GM23248 (cell line): Measurements from ENCODE around the gene PLEKHA6. TPM values are rescaled to one million over a fixed set of nuclear protein-coding genes. Genes with fewer than 3 reads are reported as not detected.

Experiments used
- DNase-seq: peaks from one replicate; pipeline ENCODE4 v3.0.0-alpha.2; 2015
- H2AFZ ChIP-seq: fragments of 200-600 bp; sonication (generic); 2 replicates; pipeline ENCODE4 v1.6.1; 2016; ENCODE audit warnings: antibody characterized with exemption
- H3F3A ChIP-seq: fragments of 200-600 bp; sonication (generic); 2 replicates; pipeline ENCODE4 v1.6.1; 2016; ENCODE audit warnings: mild to moderate bottlenecking, antibody characterized with exemption, mixed run types; ENCODE audit not compliant: insufficient read depth
- H3K27ac ChIP-seq: fragments of 200-600 bp; sonication (generic); 2 replicates; pipeline ENCODE4 v1.5.1; 2016; ENCODE audit warnings: mild to moderate bottlenecking
- H3K27me3 ChIP-seq: fragments of 200-600 bp; sonication (generic); replicated peaks from 2 replicates; pipeline ENCODE4 v1.6.1; 2016; ENCODE audit warnings: mild to moderate bottlenecking; ENCODE audit not compliant: insufficient read depth
- H3K36me3 ChIP-seq: fragments of 200-600 bp; sonication (generic); 2 replicates; pipeline ENCODE4 v1.6.1; 2016; ENCODE audit warnings: low read depth, mild to moderate bottlenecking
- H3K4me1 ChIP-seq: fragments of 200-600 bp; sonication (generic); 2 replicates; pipeline ENCODE4 v1.6.1; 2016; ENCODE audit warnings: mild to moderate bottlenecking; ENCODE audit not compliant: insufficient read depth
- H3K4me2 ChIP-seq: fragments of 200-600 bp; sonication (generic); one replicate; pipeline ENCODE4 v1.6.1; 2016; ENCODE audit warnings: mild to moderate bottlenecking; ENCODE audit not compliant: unreplicated experiment
- H3K4me3 ChIP-seq: fragments of 200-600 bp; sonication (generic); 2 replicates; pipeline ENCODE4 v1.5.1; 2016; ENCODE audit warnings: mild to moderate bottlenecking
- H3K79me2 ChIP-seq: fragments of 200-600 bp; sonication (generic); 2 replicates; pipeline ENCODE4 v1.6.1; 2016; ENCODE audit warnings: mild to moderate bottlenecking; ENCODE audit not compliant: insufficient read depth
- H3K9ac ChIP-seq: fragments of 200-600 bp; sonication (generic); 2 replicates; pipeline ENCODE4 v1.6.1; 2016; ENCODE audit warnings: mild to moderate bottlenecking
- H3K9me2 ChIP-seq: fragments of 200-600 bp; sonication (generic); 2 replicates; pipeline ENCODE4 v1.6.1; 2016; ENCODE audit warnings: mixed run types, mild to moderate bottlenecking, moderate library complexity; ENCODE audit not compliant: insufficient read depth
- H3K9me3 ChIP-seq: fragments of 200-600 bp; sonication (generic); one replicate; pipeline ENCODE4 v1.6.1; 2017; ENCODE audit warnings: low read depth
- H4K20me1 ChIP-seq: fragments of 200-600 bp; sonication (generic); 2 replicates; pipeline ENCODE4 v1.6.0; 2016; ENCODE audit not compliant: insufficient read depth
- EZH2 ChIP-seq: fragments of 200-600 bp; sonication (generic); IDR thresholded peaks from 2 replicates; pipeline ENCODE4 v1.6.1; 2018; ENCODE audit warnings: antibody characterized with exemption, mild to moderate bottlenecking; ENCODE audit not compliant: insufficient read depth, poor library complexity, severe bottlenecking
- EZH2phosphoT487 ChIP-seq: fragments of 200-600 bp; sonication (generic); IDR thresholded peaks from 2 replicates; pipeline ENCODE4 v1.6.1; 2018; ENCODE audit warnings: antibody characterized with exemption, moderate library complexity, mild to moderate bottlenecking, low read depth; ENCODE audit not compliant: insufficient read depth
- WGBS, 2 experiments: methylation state at CpG; one replicate each; pipeline ENCODE4 v1.1.6; 2015 to 2017; ENCODE audit warnings: low lambda C conversion rate in 2 of 2, low coverage in 1 of 2; ENCODE audit errors: missing lambda C conversion rate in 2 of 2; 5-methylcytosine and 5-hydroxymethylcytosine counted together
- in situ Hi-C: fragments of 300-500 bp; cut with MboI; formaldehyde crosslinking; loops from 2 replicates; pipeline ENCODE4 v1.15.0; 2020
- polyA plus RNA-seq: library from polyadenylated mRNA; unstranded; fragments of >200 nt; fragmentation: Nextera tagmentation; extraction: Ambion mirVana; gene quantifications from 2 replicates; pipeline ENCODE4 v1.2.1, GENCODE V29; 2016
- total RNA-seq: library from RNA; depleted of rRNA; stranded (reverse); fragments of >200 nt; shearing (Covaris generic); gene quantifications from 2 replicates; pipeline ENCODE4 v1.2.3, GENCODE V29; 2014

Gene PLEKHA6
- total and polyA plus RNA-seq, 2 experiments from 2014 or later, result 4.5 to 7.3 TPM

DNA sequence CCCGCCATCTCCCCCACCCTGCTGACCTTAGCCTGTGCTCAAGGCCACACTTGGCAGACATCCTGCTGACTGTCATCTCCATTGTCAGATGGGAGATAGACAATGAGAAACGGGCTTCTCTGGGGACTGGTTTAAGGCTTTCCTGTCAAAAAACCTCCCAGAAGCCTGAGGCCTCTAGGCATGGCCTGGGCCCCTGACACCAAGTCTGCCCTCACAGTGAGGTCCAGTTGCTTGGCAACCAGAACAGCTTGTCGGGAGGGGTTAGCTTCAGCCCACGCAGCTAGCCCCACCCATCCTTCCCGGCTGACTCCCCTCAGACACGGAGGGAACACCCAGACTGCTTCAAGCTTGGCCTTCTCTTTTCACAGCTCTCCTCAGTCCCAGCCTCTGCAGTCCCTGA is 11.0 kb downstream of the PLEKHA6 start:
- Histone ChIP-seq H3K9me3 (no peaks in the 10 kb centered on the region), H3K27me3 (no peaks in the 10 kb centered on the region), H4K20me1 (no peaks in the 10 kb centered on the region), H3K27ac (peak overlapping the region; percentile 15), H3K9ac (peak overlapping the region; percentile 48), H3K9me2 (no peaks in the 10 kb centered on the region), H3K79me2 (no peaks in the 10 kb centered on the region), H3F3A (no peaks in the 10 kb centered on the region), H2AFZ (peak overlapping the region; percentile 52), H3K4me2 (peak overlapping the region; percentile 23), H3K4me1 (peaks cover 14% of the 10 kb centered on the region), H3K4me3 (no peak overlapping the region), H3K36me3 (no peaks in the 10 kb centered on the region)
- TF ChIP-seq EZH2 (no peak), EZH2phosphoT487 (no peak)
- in situ Hi-C loops, result no loop called here
- peak; percentile 87 for DNase-seq
- whole genome bisulfite sequencing, 2 experiments, result 7 to 12% methylated on average over 5 to 6 of the region's 6 CpGs

- no peaks in the 10 kb centered on the region for H4K20me1 ChIP-seq
- peak overlapping the region; percentile 48 for H3K9ac ChIP-seq
- H3K27ac ChIP-seq, result peak overlapping the region; percentile 15; the same call in 1 of the 2 replicates
- no peak overlapping the region for H2AFZ ChIP-seq
- H3K9me2 ChIP-seq, result no peaks in the 10 kb centered on the region
- no peaks in the 10 kb centered on the region for H3K79me2 ChIP-seq
- H3K9me3 ChIP-seq, result no peaks in the 10 kb centered on the region
- H3K4me3 ChIP-seq, result no peak overlapping the region
- no peak for DNase-seq
- no peaks in the 10 kb centered on the region for H3F3A ChIP-seq
- no peaks in the 10 kb centered on the region for H3K27me3 ChIP-seq
- WGBS, 2 experiments, result 91 to 95% methylated on average over 6 of the region's 6 CpGs
- peaks cover 14% of the 10 kb centered on the region for H3K4me1 ChIP-seq
- H3K36me3 ChIP-seq, result no peaks in the 10 kb centered on the region
- TF ChIP-seq EZH2phosphoT487 (no peak), EZH2 (no peak)
- in situ Hi-C loops, result no loop called here
- peak overlapping the region; percentile 23 for H3K4me2 ChIP-seq
Observed at GRCh38 chr1:204348242-204348641, 11.5 kb downstream of the PLEKHA6 start.

- WGBS, 2 experiments, result 77 to 90% methylated on average over 5 to 6 of the region's 6 CpGs
- Histone ChIP-seq H4K20me1 (no peaks in the 10 kb centered on the region), H3K27ac (no peak overlapping the region), H3K4me3 (no peak overlapping the region), H3K9ac (no peak overlapping the region), H3K4me1 (peaks cover 28% of the 10 kb centered on the region), H2AFZ (no peak overlapping the region), H3K36me3 (no peaks in the 10 kb centered on the region), H3K9me3 (no peaks in the 10 kb centered on the region), H3K27me3 (no peaks in the 10 kb centered on the region), H3F3A (peaks cover 17% of the 10 kb centered on the region), H3K79me2 (no peaks in the 10 kb centered on the region), H3K4me2 (no peak overlapping the region), H3K9me2 (no peaks in the 10 kb centered on the region)
- TF ChIP-seq EZH2phosphoT487 (no peak), EZH2 (no peak)
- no peak for DNase-seq
- in situ Hi-C loops, result no loop called here
Observed at GRCh38 chr1:204345941-204346645, 13.6 kb downstream of the PLEKHA6 start.

GRCh38 chr1:204345438-204345841 is 14.3 kb downstream of the PLEKHA6 start:
- Histone ChIP-seq H3K79me2 (no peaks in the 10 kb centered on the region), H3K9ac (no peak overlapping the region), H3K4me1 (peaks cover 31% of the 10 kb centered on the region), H3F3A (peaks cover 20% of the 10 kb centered on the region), H3K27me3 (no peaks in the 10 kb centered on the region), H3K9me3 (no peaks in the 10 kb centered on the region), H3K9me2 (no peaks in the 10 kb centered on the region), H3K4me3 (no peak overlapping the region), H2AFZ (no peak overlapping the region), H3K4me2 (no peak overlapping the region), H4K20me1 (no peaks in the 10 kb centered on the region), H3K36me3 (no peaks in the 10 kb centered on the region), H3K27ac (no peak overlapping the region)
- no peak for DNase-seq
- WGBS, 2 experiments, result 73 to 76% methylated on average over 5 of the region's 5 CpGs
- in situ Hi-C loops, result no loop called here
- TF ChIP-seq EZH2 (no peak), EZH2phosphoT487 (no peak)
